HG02981 (cell line): ENCODE measurements around the gene ITM2A.

Experiments
- ATAC-seq: cut with Tn5 transposase; IDR thresholded peaks from one replicate; pipeline ENCODE4 v1.9.1; 2021; ENCODE audit warnings: mild to moderate bottlenecking, moderate library complexity; ENCODE audit not compliant: unreplicated experiment

ITM2A gene

GRCh38 chrX:79366873-79367749, at the start of gene ITM2A:
Gene ITM2A, minus strand, starts transcription at chrX:79367334. Its CDS starts 119 bp downstream, at chrX:79367215.
- ATAC-seq, result peak; percentile 74

GRCh38 chrX:79415056-79415455, 47.9 kb upstream of the ITM2A start:
- no peak for ATAC-seq

- no peak for ATAC-seq
Observed at GRCh38 chrX:79413963-79414362, 46.8 kb upstream of the ITM2A start.

GRCh38 chrX:79412972-79413371, 45.8 kb upstream of the ITM2A start:
- no peak for ATAC-seq

GRCh38 chrX:79412166-79412565, 45.0 kb upstream of the ITM2A start:
- ATAC-seq, result no peak

GRCh38 chrX:79409657-79410056, 42.5 kb upstream of the ITM2A start:
- ATAC-seq, result no peak

GRCh38 chrX:79408623-79409322, 41.6 kb upstream of the ITM2A start:
- ATAC-seq, result no peak

- ATAC-seq, result no peak
Observed at GRCh38 chrX:79400623-79401022, 33.5 kb upstream of the ITM2A start.

- ATAC-seq, result no peak
Observed at GRCh38 chrX:79375340-79375739, 8.2 kb upstream of the ITM2A start.

GRCh38 chrX:79371640-79372039, 4.5 kb upstream of the ITM2A start:
- ATAC-seq, result no peak

GRCh38 chrX:79371101-79371500, 4.0 kb upstream of the ITM2A start:
- ATAC-seq, result no peak

GRCh38 chrX:79369871-79370270, 2.7 kb upstream of the ITM2A start:
- ATAC-seq, result no peak

GRCh38 chrX:79368441-79368840, 1.3 kb upstream of the ITM2A start:
- no peak for ATAC-seq

- no peak for ATAC-seq
Observed at GRCh38 chrX:79367907-79368306, 773 bp upstream of the ITM2A start.

- peak; percentile 10 for ATAC-seq
Observed at GRCh38 chrX:79366556-79366872, 620 bp downstream of the ITM2A start.

- no peak for ATAC-seq
Observed at GRCh38 chrX:79365591-79365990, 1.5 kb downstream of the ITM2A start.

- ATAC-seq, result no peak
Observed at GRCh38 chrX:79364306-79364705, 2.8 kb downstream of the ITM2A start.

GRCh38 chrX:79361192-79361870, 5.8 kb downstream of the ITM2A start:
- no peak for ATAC-seq

- ATAC-seq, result no peak
Observed at GRCh38 chrX:79336869-79337815, 30.0 kb downstream of the ITM2A start.

- ATAC-seq, result no peak
Observed at GRCh38 chrX:79330022-79330421, 37.1 kb downstream of the ITM2A start.
